CD4-positive, alpha-beta T cell treated with Interleukin-15 for 1 hour (primary cell): ENCODE data around the gene TNPO3.

ENCODE experiments used
- DNase-seq: peaks from one replicate; pipeline ENCODE4 v3.0.0-alpha.2; 2020

Gene TNPO3

DNA sequence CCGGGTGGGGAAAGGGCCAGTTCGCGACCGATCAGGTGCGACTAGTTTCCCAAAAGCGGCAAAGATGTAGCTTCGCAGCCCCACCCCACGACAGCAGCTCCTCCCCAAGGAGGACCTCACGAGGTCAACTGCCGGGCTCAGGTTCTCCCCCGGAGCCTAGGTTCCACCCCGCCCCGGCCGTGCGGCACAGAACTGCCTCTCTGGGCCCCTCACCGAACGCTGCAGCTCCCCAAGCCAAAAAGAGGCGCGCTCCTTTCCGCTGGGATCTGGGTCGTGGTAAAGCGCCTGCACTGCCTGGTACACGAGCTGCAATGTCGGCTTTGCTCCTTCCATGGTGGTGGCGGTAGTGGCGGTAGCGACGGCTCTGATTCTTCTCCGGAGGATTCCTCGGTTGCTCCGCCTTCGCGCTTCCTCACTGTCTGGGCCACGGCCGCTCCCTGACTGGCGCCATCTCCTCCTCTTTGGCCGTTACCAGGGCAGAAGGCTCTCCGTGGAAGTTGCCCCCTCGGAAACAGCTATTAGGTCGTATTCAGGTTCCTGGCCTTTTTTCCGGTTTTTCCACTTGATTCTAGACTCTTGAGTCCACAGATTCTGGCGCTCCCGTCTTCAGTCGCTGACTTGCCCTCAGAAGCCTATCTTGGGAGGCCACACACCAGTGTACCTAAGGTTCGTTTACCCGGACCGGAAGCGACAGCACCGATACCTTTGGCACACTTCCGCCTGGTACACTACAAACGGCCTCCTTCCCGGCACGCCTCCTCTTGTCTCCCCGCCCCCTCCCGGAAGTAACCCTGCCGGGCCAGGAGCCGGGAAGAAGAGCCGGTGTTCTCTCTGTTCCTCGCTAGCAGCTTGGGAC is at the start of gene TNPO3:
Gene TNPO3 (minus strand): TSS at position 674 of the 856 bp plus-strand sequence. CDS start 341 bp downstream, at position 333.
- peak; percentile 89 for DNase-seq

DNA sequence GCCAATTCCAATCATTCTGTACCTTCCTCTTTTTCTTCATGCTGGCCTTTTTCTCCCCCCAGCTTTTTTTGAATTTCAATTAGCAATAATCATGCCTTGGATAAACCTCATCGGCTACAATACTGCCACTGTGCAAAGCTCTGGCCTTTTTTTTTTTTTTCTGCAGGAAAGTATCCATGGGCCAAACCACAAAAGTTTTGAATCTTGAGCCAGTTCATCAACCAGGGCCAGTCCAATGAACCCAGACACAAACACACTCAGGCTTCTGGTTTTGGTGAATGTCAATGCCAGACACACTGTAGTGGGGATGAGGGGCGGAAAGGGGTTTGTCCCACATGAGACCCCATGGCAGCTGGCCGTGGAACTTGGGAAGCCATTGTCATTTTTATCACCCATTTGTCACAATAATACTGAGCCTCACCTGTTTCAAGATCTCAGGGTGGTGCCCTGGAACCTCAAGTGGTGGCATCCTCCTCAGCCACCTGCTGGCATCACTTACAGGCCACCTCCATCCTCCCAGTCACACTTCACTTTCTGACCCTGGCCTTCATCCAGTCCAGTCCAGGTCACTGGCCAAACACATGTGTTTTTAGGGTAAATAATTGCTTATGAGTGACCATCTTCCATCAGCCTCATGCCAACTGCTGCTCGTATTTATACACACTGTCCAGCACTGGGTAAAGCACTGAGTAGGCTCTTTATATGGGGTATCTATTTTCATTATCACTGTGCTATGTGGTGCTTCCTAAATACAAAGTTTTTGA is 48.8 kb upstream of the TNPO3 start:
- no peak for DNase-seq

DNA sequence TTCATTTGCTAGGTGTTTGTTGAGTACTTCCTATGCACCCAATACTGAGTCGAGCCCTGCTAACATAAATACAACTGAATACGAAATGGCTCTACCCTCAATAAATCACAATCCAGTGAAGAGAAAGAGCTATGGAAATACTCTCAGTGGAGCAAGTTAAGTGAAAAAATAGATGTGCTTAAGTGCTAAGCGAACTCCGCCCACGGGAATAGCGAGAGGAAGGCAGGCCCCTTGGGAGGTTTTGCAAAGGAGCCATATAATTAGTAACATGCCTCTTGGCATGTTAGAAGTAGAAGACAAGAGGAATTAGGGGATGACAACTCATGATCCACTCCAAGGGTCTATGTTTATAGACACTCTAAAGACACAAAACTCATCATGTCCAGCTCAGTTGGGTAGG is 46.8 kb upstream of the TNPO3 start:
- DNase-seq: no peak

DNA sequence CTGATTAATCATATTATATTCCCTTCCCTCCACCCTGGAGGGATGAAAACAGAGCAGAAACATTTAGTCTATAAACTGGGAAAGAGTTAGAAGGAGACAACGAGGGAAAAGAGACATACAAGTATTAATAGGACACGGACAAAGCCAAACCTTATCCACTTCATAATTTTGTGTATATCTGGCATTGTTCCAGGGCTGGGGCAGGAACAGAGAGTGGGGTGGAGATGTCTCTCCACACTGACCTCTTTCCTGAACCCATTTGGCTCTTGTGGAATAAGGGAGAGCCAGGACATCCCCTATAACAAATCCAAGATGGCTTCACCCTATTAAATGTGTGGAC is 45.9 kb upstream of the TNPO3 start:
- no peak for DNase-seq

DNA sequence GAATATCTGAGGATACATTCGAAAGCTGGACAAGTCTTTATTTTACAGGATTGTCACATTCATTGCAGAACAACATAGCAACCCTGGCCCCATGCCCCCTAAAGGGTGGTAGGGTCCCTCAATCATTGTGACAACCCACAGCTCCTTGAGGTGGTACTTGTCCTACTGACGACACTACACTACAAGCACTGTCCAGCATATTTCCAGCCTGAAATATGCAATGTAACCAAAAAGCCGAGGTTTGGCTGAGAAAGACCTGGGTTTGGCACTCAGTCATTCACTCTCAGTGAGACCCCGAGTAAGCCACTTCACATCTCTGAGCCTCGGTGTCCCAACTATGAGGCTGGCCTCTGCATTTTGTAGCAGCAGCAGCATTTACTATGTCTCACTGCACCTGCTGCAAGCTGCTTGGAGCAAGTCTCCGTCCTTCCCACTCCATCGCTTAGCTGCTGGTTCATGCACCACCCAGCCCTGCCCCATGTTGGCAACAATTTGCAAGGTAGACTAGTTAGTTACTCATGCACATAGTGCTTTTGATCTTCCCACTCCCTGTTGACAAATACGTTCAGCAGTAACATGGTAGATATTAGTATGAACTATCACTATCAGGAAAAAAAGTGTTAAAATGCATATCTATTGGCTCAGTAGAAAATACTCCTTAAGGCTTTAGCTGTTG is 43.6 kb upstream of the TNPO3 start:
- no peak for DNase-seq

DNA sequence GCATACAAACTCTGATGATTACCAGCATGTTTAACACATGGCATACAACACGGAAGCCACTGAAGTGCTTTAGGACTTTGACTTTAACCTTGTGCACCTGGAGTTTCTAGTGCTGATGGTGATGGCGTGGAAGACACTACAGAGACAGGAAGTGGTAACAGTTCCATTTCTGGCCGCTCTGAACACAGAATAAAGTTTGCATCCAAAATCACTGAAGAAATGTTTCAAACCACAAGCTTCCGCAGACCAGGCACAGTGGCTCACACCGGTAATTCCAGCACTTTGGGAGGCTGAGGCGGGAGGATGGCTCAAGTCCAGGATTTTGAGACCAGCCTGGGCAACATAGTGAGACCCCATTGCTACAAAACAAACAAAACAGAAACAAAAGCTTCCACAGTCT is 40.3 kb upstream of the TNPO3 start:
- peak; percentile 30 for DNase-seq

DNA sequence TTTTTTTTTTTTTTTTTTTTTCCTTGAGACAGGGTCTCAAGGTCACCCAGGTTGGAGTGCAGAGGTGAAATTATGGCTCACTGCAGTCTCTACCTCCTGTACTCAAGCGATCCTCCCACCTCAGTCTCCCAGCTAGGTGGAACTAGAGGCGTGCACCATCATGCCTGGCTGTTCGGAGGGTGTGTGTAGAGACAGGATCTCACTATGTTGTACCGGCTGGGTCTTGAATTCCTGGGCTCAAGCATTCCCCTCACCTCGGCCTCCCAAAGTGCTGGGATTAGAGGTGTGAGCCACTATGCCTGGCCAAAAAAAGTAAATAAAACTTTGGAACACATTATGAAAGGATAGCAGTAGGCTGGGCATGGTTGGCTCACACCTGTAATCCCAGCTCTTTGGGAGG is 39.6 kb upstream of the TNPO3 start:
- no peak for DNase-seq

DNA sequence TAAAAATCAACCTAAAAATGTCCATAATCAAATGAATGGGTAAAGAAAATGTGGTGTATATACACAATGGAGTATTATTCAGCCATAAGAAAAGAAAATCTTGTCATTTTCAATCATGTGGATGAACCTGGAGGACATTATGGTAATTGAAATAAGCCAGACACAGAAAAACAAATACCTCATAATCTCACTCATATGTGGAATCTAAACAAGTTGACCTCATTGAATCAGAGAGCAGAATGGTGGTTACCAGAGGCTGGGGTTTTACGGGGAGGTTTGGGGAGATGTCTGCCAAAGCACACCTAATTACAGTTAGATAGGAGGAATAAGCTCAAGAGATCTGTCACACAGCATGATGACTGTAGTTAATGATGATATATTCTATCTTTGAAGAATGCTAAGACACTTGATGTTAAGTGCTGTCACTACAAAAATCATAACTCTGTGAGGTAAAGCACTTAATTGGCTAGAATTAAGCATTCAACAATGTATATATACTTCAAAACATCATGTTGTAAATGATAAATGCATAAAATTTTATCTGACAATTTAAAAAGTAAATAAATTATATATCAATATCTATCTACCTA is 39.1 kb upstream of the TNPO3 start:
- DNase-seq: no peak

DNA sequence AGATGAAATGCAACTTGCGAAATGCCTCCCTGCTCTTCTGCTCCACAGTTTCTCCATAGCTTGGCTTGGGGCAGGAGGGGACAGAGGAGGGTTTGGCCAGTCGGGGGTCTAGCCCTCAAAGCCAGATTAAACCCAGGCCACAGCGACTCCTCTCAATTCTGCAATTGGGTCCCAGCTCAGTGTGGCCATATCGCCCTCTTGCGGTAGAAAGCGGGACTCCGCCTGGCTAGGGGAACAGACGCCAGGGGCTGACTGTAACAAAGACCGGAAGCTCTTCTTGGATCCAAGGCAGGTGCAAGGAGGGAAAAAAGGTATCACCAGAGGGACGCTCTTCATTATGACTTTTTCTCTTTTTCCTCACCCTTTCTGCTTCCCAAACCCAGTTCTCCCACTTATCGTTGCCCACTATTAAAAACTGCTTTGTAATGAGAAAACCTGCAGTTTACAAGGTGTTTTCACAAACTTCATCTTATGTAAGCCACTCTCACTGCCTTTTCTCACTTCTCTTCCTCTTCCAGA is 36.6 kb upstream of the TNPO3 start:
- DNase-seq: peak; percentile 78

DNA sequence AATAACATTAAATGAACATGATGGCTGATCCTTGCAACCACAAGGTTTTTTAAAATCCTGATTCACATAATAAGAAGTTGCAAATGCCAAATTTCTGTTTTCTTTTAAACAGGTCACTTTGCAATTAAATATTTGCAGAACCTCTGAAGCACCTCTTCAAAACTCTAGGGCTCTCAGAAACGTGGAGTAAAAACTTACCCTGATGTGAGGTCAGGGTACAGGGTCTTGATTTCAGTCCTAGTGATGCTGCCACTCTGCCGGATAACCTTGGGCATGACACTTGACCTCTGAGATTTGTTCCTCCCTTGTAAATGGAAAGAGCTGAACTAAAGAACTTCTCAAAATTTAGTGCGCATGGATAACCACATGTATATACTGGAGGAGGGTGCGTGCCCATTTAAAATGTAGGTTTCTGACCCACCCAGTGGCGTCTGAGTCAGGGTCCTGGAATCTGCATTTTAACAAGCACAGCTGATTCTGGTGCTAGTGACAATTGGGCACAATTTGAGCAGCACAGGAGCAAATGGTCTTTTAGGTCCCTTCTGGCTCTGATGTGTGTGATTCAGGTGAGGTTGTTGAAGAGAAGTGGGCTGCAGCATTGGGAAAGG is 35.5 kb upstream of the TNPO3 start:
- DNase-seq: no peak

DNA sequence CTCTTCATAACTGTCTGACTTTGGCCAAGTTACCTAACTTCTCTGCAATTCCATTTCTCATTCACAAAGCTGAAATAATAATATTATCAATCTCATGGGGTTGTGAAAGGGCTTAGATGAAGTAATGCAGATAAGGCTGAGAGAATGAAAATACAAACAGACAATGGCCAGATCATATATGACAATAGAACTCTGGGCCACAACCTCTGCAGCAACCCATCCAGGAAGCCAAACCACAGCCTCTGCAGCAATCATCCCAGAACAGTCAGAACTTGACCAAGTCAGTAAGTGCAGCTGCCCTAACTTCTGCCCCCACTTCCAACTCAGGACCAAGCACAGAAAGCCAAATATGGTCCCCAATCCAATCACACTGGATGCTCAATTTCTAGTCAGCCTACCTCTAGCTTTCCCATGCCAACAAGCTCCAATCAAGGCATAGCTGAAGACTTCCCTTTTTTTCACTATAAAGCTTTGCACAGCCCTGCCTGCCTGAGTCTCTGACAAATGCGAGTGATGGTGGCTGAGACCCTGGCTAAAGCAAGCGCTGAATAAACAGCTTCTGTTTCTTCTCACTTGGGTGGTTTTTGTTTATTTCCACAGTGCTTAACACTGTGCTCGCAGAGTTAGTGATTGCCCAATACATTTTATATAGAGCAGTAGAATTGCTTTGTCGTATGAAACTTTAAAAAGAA is 34.8 kb upstream of the TNPO3 start:
- no peak for DNase-seq

DNA sequence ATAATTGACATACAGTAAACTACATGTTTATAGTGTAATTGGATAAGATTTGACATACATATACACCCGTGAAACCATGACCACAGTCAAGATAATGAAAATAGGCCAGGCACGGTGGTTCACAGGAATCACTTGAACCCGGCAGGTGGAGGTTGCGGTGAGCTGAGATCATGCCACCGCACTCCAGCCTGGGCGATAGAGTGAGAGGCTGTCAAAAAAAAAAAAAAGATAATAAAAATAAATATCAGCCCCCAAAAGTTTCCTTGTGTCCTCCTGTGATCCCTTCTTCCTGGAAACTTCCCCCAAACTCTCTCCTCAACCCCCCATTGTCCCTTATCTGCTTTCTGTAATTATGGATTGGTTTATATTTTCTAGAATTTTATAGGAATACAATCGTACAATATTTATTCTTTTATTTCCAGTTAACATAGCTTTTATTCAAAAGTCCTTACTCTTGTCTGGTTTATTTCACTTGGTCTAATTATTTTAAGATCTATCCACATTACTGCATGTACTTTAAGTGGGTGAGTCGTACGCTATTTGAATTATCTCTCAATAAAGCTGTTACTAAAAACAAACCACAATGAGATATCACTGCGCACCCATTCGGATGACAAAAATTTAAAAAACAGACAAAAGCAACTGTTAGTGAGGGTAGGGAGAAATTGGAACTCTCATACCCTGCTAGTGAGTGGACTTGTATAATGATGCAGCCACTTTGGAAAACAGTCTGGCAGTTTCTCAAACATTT is 30.1 kb upstream of the TNPO3 start:
- DNase-seq: no peak

DNA sequence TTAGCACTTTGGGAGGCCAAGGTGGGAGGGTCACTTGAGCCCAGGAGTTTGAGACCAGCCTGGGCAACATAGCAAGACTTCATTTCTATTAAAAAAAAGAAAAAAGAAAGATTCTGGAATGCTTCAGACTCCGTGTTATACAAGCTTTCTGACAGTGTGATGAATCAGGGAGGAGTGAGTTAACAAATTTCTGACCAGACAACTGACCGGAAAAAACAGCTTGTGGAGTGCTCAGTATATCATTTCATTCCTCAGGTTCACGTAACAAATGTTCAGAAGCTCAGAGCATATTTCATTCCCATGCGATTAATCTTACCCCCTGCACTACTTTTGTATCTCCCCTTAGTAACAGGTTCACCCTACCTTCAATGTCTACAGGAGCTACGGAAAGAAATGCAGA is 28.6 kb upstream of the TNPO3 start:
- no peak for DNase-seq

DNA sequence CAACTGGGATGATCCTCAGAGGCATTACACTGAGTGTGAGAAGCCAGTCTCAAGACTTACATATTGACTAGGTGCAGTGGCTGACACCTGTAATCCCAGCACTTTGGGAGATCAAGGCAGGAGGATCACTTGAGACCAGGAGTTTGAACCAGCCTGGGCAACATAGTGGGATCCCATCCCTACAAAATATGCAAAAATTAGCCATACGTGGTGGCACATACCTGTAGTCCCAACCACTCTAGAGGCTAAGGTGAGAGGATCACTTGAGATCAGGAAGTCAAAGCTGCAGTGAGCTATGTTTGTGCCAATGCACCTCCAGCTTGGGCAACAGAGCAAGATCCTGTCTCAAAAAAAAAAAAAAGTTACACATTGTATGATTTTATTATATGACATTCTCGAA is 23.5 kb upstream of the TNPO3 start:
- DNase-seq: no peak

DNA sequence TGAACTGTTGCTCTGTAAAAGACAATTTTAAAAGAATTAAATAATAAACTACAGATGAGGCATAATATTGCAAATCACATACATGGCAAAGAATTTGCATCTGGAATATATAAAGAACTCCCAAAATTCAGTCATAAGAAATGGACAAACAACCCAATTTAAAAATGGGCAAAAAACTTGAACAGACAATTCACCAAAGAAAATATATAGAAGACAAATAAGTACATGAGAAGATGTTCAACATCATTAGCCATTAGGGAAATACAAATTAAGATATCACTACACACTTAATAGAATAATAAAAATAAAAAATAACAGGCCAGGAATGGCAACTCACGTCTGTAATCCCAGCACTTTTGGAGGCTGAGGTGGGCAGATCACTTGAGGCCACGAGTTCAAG is 22.0 kb upstream of the TNPO3 start:
- no peak for DNase-seq

DNA sequence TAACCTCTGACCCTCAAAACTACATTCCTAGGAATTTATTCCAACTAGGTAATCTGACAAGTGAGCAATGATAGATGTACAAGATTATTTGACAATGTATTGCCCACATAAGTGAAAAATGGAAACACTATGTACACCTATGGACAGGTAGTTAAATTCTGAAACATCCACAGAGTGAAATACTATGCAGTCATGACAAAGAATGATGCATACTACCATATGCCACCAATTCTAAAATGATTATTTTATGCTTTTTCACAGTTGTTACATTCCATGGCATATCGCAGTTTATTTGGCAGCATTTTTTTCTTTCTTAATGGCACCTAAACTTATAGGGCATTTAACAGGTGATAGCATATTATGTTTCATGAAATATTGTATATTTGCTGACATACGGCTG is 20.1 kb upstream of the TNPO3 start:
- no peak for DNase-seq

DNA sequence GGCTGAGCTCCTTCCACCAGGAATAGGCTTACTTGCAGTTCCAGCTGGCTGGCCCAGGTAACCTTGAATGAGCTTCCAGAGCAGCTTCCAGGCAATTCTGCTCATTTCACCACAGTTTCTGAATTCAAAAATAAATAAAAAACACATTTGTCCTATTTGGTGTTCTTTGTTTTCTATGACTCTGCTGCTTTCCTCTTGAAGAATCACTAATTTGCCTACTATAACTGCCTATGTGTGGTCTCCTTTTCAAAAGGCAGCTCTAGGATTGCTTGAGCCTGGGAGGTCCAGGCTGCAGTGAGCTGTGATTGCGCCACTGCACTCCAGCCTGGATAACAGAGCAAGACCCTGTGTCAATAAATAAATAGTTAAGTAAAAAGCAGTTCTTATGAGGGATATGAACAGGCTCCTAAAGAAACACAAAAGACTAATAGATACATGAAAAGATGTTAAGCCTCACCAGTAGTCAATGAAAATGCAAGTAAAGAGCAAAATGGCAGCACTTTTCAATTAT is 19.5 kb upstream of the TNPO3 start:
- DNase-seq: no peak

DNA sequence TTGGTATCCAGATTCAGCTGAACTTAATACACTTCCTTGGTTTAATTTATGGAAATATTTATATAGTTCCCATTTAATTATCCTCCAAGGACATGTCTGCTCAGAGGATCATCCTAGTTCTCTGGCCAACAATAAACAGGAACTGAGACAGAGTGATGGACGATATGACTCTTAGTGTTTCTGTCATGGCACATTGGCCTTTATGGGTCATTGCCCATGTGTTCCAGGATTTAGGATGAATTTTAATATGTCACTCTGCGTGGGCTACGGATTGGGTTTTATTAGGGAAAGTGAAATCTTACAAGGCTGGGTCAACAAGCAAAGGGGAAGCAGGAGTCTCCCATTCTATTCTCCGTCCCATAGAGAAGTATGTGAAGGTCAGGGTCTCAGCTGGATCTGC is 18.8 kb upstream of the TNPO3 start:
- no peak for DNase-seq

DNA sequence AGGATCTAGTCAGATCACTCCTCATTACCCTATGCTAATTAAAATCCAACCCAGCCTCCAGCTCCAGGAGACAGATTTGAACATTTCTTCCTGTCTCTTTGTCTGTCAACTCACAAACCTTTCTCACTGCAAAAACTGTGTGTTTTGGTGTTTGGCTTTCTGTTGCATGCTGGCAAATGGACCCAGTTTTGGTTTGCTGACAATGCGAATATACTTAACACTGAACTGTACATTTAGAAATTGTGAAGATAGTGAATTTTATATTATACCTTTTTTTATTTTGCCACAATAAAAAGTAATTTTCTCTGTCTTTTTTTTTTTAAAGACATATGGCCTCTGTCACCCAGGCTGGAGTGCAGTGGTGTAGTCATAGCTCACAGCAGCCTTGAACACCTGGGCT is 18.3 kb upstream of the TNPO3 start:
- DNase-seq: no peak

DNA sequence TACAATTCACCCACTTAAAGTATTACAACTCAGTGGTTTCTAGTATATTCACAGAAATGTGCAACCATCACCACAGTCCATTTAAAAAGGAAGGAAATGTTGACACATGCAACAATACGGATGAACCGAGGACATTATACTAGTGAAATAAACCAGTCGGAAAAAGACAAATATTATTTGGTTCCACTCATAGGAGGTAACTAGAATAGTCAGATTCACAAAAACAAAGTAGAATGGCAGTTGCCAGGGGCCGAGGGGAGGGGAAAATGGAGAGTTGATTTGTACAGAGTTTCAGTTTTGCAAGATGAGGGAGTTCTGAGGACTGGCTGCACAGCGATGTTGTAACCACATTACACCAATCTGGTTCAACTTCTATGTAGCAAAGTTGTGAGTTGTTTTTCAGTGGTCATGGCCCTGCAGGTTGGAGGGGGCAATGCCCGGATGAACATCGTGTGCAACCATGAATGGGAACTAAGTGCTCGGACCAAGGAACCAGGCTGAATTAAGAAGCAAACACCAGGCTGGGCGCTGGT is 17.6 kb upstream of the TNPO3 start:
- peak; percentile 35 for DNase-seq

DNA sequence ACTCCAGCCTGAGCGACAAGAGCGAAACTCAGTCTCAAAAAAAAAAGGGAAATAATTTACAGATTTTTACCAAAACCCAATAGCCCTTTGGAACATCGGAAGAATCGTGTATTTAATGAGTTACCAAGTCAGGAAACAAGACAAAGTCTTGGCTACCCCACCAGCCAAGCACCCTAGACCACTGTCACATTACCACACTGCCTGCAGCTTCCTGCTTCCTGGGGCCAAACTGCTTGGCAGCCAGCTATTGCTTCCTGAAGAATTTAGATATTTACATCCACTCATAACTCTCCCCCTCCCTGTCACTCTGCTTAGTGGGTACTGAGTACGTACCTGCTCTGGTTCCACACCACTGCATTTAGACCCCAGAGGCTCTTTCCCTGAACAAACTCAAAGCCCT is 14.1 kb upstream of the TNPO3 start:
- no peak for DNase-seq
